ENCODE results near the gene PRXL2A.
"Not testable (repeated sequence)": the region's sequence is repeated elsewhere in the genome, so short reads cannot be mapped to it uniquely, and the experiment has no call there.

The PRXL2A gene

GRCh38 chr10:80408242-80409101 is at the start of gene PRXL2A:
Gene PRXL2A (plus strand): TSS chr10:80408551. CDS start chr10:80420468, 11,917 bp downstream.
- H3K4me1 Mint-ChIP-seq = peaks cover 14% of the 10 kb centered on the region
- H3K27ac Mint-ChIP-seq = peak within 1 kb of the TSS; percentile 82
- peak; percentile 76 to 81 for DNase-seq (ENCODE audit: low spot score in 2 of 2)
- H3K9me3 Mint-ChIP-seq = no peaks in the 10 kb centered on the region
- no peaks in the 10 kb centered on the region for H3K36me3 Mint-ChIP-seq
- H3K27me3 Mint-ChIP-seq = no peaks in the 10 kb centered on the region
- peak within 1 kb of the TSS; percentile 93 for H3K4me3 Mint-ChIP-seq
- ATAC-seq (ENCODE audit: low read depth) = peak; percentile 97

GRCh38 chr10:80358925-80359324 is 49.4 kb upstream of the PRXL2A start:
- H3K4me3 Mint-ChIP-seq; H3K9me3 Mint-ChIP-seq; ATAC-seq (ENCODE audit: low read depth); DNase-seq (ENCODE audit: low spot score in 2 of 2); H3K27ac Mint-ChIP-seq; H3K4me1 Mint-ChIP-seq; H3K36me3 Mint-ChIP-seq: not testable (repeated sequence)
- peaks cover 21% of the 10 kb centered on the region for H3K27me3 Mint-ChIP-seq

- Mint-ChIP-seq H3K9me3 (no peaks in the 10 kb centered on the region), H3K27ac (no peak overlapping the region), H3K4me3 (no peak overlapping the region), H3K27me3 (peaks cover 20% of the 10 kb centered on the region), H3K36me3 (no peaks in the 10 kb centered on the region), H3K4me1 (peaks cover 7% of the 10 kb centered on the region)
- DNase-seq (ENCODE audit: low spot score in 2 of 2) (no peak), ATAC-seq (ENCODE audit: low read depth) (no peak)
These were observed 48.7 kb upstream of the PRXL2A start for GRCh38 chr10:80359644-80360043.

- Mint-ChIP-seq H3K4me1 (no peaks in the 10 kb centered on the region), H3K4me3 (no peak overlapping the region), H3K9me3 (peaks cover 7% of the 10 kb centered on the region), H3K36me3 (peaks cover 7% of the 10 kb centered on the region), H3K27ac (no peak overlapping the region), H3K27me3 (peaks cover 9% of the 10 kb centered on the region)
- DNase-seq (ENCODE audit: low spot score in 2 of 2) = no peak
- no peak for ATAC-seq (ENCODE audit: low read depth)
These were observed 42.8 kb upstream of the PRXL2A start for GRCh38 chr10:80365510-80365909.

- DNase-seq (ENCODE audit: low spot score in 2 of 2) = no peak
- H3K4me1 Mint-ChIP-seq = no peaks in the 10 kb centered on the region
- H3K27ac Mint-ChIP-seq = no peak overlapping the region
- H3K27me3 Mint-ChIP-seq = peaks cover 11% of the 10 kb centered on the region
- no peak for ATAC-seq (ENCODE audit: low read depth)
- peaks cover 4% of the 10 kb centered on the region for H3K9me3 Mint-ChIP-seq
- no peak overlapping the region for H3K4me3 Mint-ChIP-seq
- H3K36me3 Mint-ChIP-seq = peaks cover 7% of the 10 kb centered on the region
These were observed 36.9 kb upstream of the PRXL2A start for GRCh38 chr10:80371467-80371866.

- H3K27me3 Mint-ChIP-seq = peaks cover 10% of the 10 kb centered on the region
- DNase-seq (ENCODE audit: low spot score in 2 of 2) = no peak
- ATAC-seq (ENCODE audit: low read depth) = no peak
- H3K27ac Mint-ChIP-seq = no peak overlapping the region
- no peak overlapping the region for H3K4me3 Mint-ChIP-seq
- H3K9me3 Mint-ChIP-seq = peaks cover 3% of the 10 kb centered on the region
- no peaks in the 10 kb centered on the region for H3K4me1 Mint-ChIP-seq
- peaks cover 4% of the 10 kb centered on the region for H3K36me3 Mint-ChIP-seq
These were observed 35.7 kb upstream of the PRXL2A start for GRCh38 chr10:80372675-80373074.

- Mint-ChIP-seq H3K36me3 (peaks cover 2% of the 10 kb centered on the region), H3K4me1 (no peaks in the 10 kb centered on the region), H3K27ac (no peak overlapping the region), H3K4me3 (no peak overlapping the region), H3K27me3 (peaks cover 8% of the 10 kb centered on the region), H3K9me3 (no peaks in the 10 kb centered on the region)
- DNase-seq (ENCODE audit: low spot score in 2 of 2) (no peak), ATAC-seq (ENCODE audit: low read depth) (no peak)
These were observed 34.8 kb upstream of the PRXL2A start for GRCh38 chr10:80373502-80373901.

GRCh38 chr10:80379701-80380100 is 28.6 kb upstream of the PRXL2A start:
- H3K4me1 Mint-ChIP-seq = peaks cover 3% of the 10 kb centered on the region
- DNase-seq (ENCODE audit: low spot score in 2 of 2) (no peak), ATAC-seq (ENCODE audit: low read depth) (no peak)
- no peak overlapping the region for H3K27ac Mint-ChIP-seq
- H3K9me3 Mint-ChIP-seq = no peaks in the 10 kb centered on the region
- H3K27me3 Mint-ChIP-seq = peaks cover 7% of the 10 kb centered on the region
- no peak overlapping the region for H3K4me3 Mint-ChIP-seq
- H3K36me3 Mint-ChIP-seq = no peaks in the 10 kb centered on the region

GRCh38 chr10:80380185-80380584 is 28.2 kb upstream of the PRXL2A start:
- Mint-ChIP-seq H3K27ac (peak overlapping the region; percentile 74), H3K4me1 (peaks cover 3% of the 10 kb centered on the region), H3K4me3 (no peak overlapping the region), H3K9me3 (no peaks in the 10 kb centered on the region), H3K27me3 (peaks cover 7% of the 10 kb centered on the region), H3K36me3 (no peaks in the 10 kb centered on the region)
- no peak for DNase-seq (ENCODE audit: low spot score in 2 of 2)
- no peak for ATAC-seq (ENCODE audit: low read depth)

GRCh38 chr10:80382989-80383388 is 25.4 kb upstream of the PRXL2A start:
- Mint-ChIP-seq H3K4me3 (peak overlapping the region; percentile 7), H3K4me1 (peaks cover 3% of the 10 kb centered on the region), H3K27me3 (peaks cover 7% of the 10 kb centered on the region), H3K9me3 (no peaks in the 10 kb centered on the region), H3K27ac (no peak overlapping the region), H3K36me3 (no peaks in the 10 kb centered on the region)
- ATAC-seq (ENCODE audit: low read depth) (peak; percentile 66), DNase-seq (ENCODE audit: low spot score in 2 of 2) (peak; percentile 43 to 59)

- Mint-ChIP-seq H3K36me3 (no peaks in the 10 kb centered on the region), H3K27me3 (peaks cover 5% of the 10 kb centered on the region), H3K9me3 (no peaks in the 10 kb centered on the region), H3K27ac (no peak overlapping the region), H3K4me3 (no peak overlapping the region), H3K4me1 (peaks cover 2% of the 10 kb centered on the region)
- no peak for ATAC-seq (ENCODE audit: low read depth)
- no peak for DNase-seq (ENCODE audit: low spot score in 2 of 2)
These were observed 17.6 kb upstream of the PRXL2A start for GRCh38 chr10:80390740-80391139.

GRCh38 chr10:80392250-80392649 is 16.1 kb upstream of the PRXL2A start:
- DNase-seq (ENCODE audit: low spot score in 2 of 2) (no peak), ATAC-seq (ENCODE audit: low read depth) (no peak)
- Mint-ChIP-seq H3K4me1 (peaks cover 2% of the 10 kb centered on the region), H3K27me3 (peaks cover 8% of the 10 kb centered on the region), H3K27ac (no peak overlapping the region), H3K4me3 (no peak overlapping the region), H3K36me3 (no peaks in the 10 kb centered on the region), H3K9me3 (no peaks in the 10 kb centered on the region)

GRCh38 chr10:80394358-80394916 is 13.9 kb upstream of the PRXL2A start:
- Mint-ChIP-seq H3K36me3 (no peaks in the 10 kb centered on the region), H3K27ac (no peak overlapping the region), H3K9me3 (no peaks in the 10 kb centered on the region), H3K27me3 (peaks cover 8% of the 10 kb centered on the region), H3K4me1 (no peaks in the 10 kb centered on the region), H3K4me3 (no peak overlapping the region)
- ATAC-seq (ENCODE audit: low read depth) (no peak), DNase-seq (ENCODE audit: low spot score in 2 of 2) (no peak)

- H3K4me3 Mint-ChIP-seq = no peak overlapping the region
These were observed 11.3 kb upstream of the PRXL2A start for GRCh38 chr10:80397014-80397413.

More at GRCh38 chr10:80397014-80397413, 11.3 kb upstream of the PRXL2A start:
- DNase-seq (ENCODE audit: low spot score in 2 of 2) (no peak), ATAC-seq (ENCODE audit: low read depth) (no peak)
- Mint-ChIP-seq H3K27me3 (peaks cover 8% of the 10 kb centered on the region), H3K36me3 (no peaks in the 10 kb centered on the region), H3K4me1 (no peaks in the 10 kb centered on the region), H3K9me3 (no peaks in the 10 kb centered on the region), H3K27ac (no peak overlapping the region)
